Heart left ventricle (tissue), 16 donors: ENCODE data around the gene DDRGK1. TPM values are rescaled to one million over a fixed set of nuclear protein-coding genes. Genes with fewer than 3 reads are reported as not detected.
A peak's percentile ranks its signal among the peaks of the same experiment; 100 is the strongest.

Experiments
- ATAC-seq, 4 donors: fragments of 200-7000 bp; cut with Tn5 transposase; one replicate each; pipeline ENCODE4 v1.9.1; 2020 to 2022; ENCODE audit warnings: moderate library complexity in 4 of 4, mild to moderate bottlenecking in 3 of 4, moderate number of reproducible peaks in 1 of 4
- DNase-seq, 5 donors: peaks; one replicate each; pipeline ENCODE4 v3.0.0-alpha.2; 2020
- H3K27ac ChIP-seq, 12 donors: fragments of 200-600 bp; sonication (generic) in 4 of 12; one replicate each; pipeline versions ENCODE4 v1.5.0 to v1.8.0; 2016 to 2022; ENCODE audit warnings: mild to moderate bottlenecking in 2 of 12
- H3K27me3 ChIP-seq, 9 donors: fragments of 200-600 bp; sonication (generic) in 2 of 9; one replicate each; pipeline versions ENCODE4 v1.5.1 to v1.8.0; 2016 to 2022; ENCODE audit warnings: mild to moderate bottlenecking in 3 of 9
- H3K36me3 ChIP-seq, 9 donors: fragments of 200-600 bp; sonication (generic) in 2 of 9; one replicate each; pipeline versions ENCODE4 v1.5.0 to v1.8.0; 2018 to 2022; ENCODE audit warnings: mild to moderate bottlenecking in 2 of 9
- H3K4me1 ChIP-seq, 12 donors: fragments of 200-600 bp; sonication (generic) in 4 of 12; one replicate each; pipeline versions ENCODE4 v1.5.0 to v1.8.0; 2016 to 2022; ENCODE audit warnings: mild to moderate bottlenecking in 3 of 12
- H3K4me3 ChIP-seq, 12 donors: fragments of 200-600 bp; sonication (generic) in 4 of 12; one replicate each; pipeline versions ENCODE4 v1.5.0 to v1.8.0; 2017 to 2022; ENCODE audit warnings: mild to moderate bottlenecking in 9 of 12, moderate library complexity in 4 of 12
- H3K9me3 ChIP-seq, 12 donors: fragments of 200-600 bp; sonication (generic) in 4 of 12; one replicate each; pipeline versions ENCODE4 v1.5.0 to v1.8.0; 2016 to 2022; ENCODE audit warnings: mild to moderate bottlenecking in 1 of 12
- POLR2A ChIP-seq, 2 donors: fragments of 450-650 bp; IDR thresholded peaks; one replicate each; pipeline ENCODE4 v1.6.1; 2017; ENCODE audit warnings: antibody characterized with exemption in 2 of 2, mild to moderate bottlenecking in 2 of 2, moderate library complexity in 2 of 2
- WGBS, 4 donors: extraction: QIAGEN DNeasy Blood & Tissue Kit in 2 of 4; methylation state at CpG; one replicate each; pipeline versions ENCODE4 v1.1.5 to v1.1.7; 2013 to 2018; 5-methylcytosine and 5-hydroxymethylcytosine counted together
- intact Hi-C, 10 donors: fragments of 100-400 bp; cut with DNase I; formaldehyde crosslinking; loops; one replicate each; pipeline versions ENCODE4 v1.11.1 to v1.14.2; 2022
- polyA plus RNA-seq, 2 donors: library from polyadenylated mRNA; stranded (reverse); fragments of 200-250 nt; gene quantifications; one replicate each; pipeline ENCODE4 v1.2.3, GENCODE V29; 2013
- total RNA-seq, 9 donors: library from RNA; depleted of rRNA in 2 of 9; stranded (reverse); fragments of >200 nt in 2 of 9; fragmentation: NEBNext Ultra II Directional in 3 of 9; extraction: Animal tissue kit (Norgen Biotek cat#: 25700) in 3 of 9; gene quantifications; one replicate each; pipeline versions ENCODE4 v1.1.0 to v1.2.4, GENCODE V29; 2016 to 2023
- TF ChIP-seq, protein P1 (sequence below), 12 donors: fragments of 200-600 bp; sonication (generic) in 4 of 12; IDR thresholded peaks; one replicate each; pipeline versions ENCODE4 v1.5.0 to v1.8.0; 2018 to 2022; ENCODE audit warnings: antibody characterized with exemption in 12 of 12, mild to moderate bottlenecking in 5 of 12
- donor health status: ischemic (EF 13 %, LVEDD 7.1; RV severe dilation, severe dysfunction).
- donor health status: healthy with polysubstance abuse.
- donor health status: DM: no; HTN: yes; CAD: no.
- donor health status: DM: no; HTN: no; CAD: no.
- donor health status: ischemic (EF 25% LVEDD 6.9; RV normal size, moderate dysfunction).
- donor health status: ischemic (EF 25% LVEDD 5.7; RV mildly dilated, moderate dysfunction).
- donor health status: healthy.
- donor health status: DM: yes; HTN: yes; CAD: no.
- donor health status: ischemic (EF 35%, LVEDD 5.7; RV mildly dilated, moderate dysfunction).
- donor health status: nonischemic (EF 11% LVEDD 7.7; RV severe dilation, severe dysfunction).
- donor health status: DM: yes; HTN: yes; CAD: no.
- donor health status: PGD.
- donor health status: ischemic (EF 29% LVEDD 5.4; RV normal size, mild dysfunction).
- donor health status: nonischemic (EF 23%, LVEDD 6.1; RV moderate dilation, normal function).

DDRGK1 gene
- total and polyA plus RNA-seq, 11 donors = 25.1 to 78.3 (median 35.5) TPM

DNA sequence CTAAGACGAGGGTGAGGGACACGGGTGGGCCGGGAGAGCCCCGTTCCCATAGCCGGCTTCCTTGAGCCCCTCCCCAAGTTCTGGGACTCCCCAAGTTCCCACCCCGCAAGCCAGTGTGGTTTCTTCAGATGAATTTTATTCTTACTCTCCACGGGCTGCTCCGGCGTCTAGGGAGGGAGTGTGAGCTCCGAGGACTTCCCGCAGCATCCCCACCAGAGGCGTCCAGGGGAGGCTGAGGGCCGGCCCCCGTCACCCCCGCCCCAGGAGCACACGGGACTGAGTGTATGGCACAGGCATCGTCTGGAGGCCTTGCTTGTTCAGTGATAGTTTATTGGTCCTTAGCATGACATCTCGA, 44.5 kb upstream of the DDRGK1 start:
- no peak overlapping the region for H3K27ac ChIP-seq
- H3K9me3 ChIP-seq = no peaks in the 10 kb centered on the region
- intact Hi-C loops = no loop called here
- DNase-seq (no peak), ATAC-seq (peak in 2 of 4 donors; percentile 6 to 17)
- 29 to 41% (median 33%) methylated on average over 18 of the region's 18 CpGs for WGBS, 4 donors
- peaks cover 0 to 20% (median 12%) of the 10 kb centered on the region in 12 donors for H3K4me1 ChIP-seq
- peaks cover 0 to 36% (median 31%) of the 10 kb centered on the region in 9 donors for H3K36me3 ChIP-seq
- TF ChIP-seq, protein P1, sequence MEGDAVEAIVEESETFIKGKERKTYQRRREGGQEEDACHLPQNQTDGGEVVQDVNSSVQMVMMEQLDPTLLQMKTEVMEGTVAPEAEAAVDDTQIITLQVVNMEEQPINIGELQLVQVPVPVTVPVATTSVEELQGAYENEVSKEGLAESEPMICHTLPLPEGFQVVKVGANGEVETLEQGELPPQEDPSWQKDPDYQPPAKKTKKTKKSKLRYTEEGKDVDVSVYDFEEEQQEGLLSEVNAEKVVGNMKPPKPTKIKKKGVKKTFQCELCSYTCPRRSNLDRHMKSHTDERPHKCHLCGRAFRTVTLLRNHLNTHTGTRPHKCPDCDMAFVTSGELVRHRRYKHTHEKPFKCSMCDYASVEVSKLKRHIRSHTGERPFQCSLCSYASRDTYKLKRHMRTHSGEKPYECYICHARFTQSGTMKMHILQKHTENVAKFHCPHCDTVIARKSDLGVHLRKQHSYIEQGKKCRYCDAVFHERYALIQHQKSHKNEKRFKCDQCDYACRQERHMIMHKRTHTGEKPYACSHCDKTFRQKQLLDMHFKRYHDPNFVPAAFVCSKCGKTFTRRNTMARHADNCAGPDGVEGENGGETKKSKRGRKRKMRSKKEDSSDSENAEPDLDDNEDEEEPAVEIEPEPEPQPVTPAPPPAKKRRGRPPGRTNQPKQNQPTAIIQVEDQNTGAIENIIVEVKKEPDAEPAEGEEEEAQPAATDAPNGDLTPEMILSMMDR (IDR thresholded peaks at IDR 0.05) = no peak
- TF ChIP-seq POLR2A (IDR thresholded peaks at IDR 0.05) = no peak
- peak overlapping the region in 8 of 12 donors; percentile 10 to 35 (median 26) for H3K4me3 ChIP-seq
- peaks cover 0 to 19% (median 0%) of the 10 kb centered on the region in 9 donors for H3K27me3 ChIP-seq

DNA sequence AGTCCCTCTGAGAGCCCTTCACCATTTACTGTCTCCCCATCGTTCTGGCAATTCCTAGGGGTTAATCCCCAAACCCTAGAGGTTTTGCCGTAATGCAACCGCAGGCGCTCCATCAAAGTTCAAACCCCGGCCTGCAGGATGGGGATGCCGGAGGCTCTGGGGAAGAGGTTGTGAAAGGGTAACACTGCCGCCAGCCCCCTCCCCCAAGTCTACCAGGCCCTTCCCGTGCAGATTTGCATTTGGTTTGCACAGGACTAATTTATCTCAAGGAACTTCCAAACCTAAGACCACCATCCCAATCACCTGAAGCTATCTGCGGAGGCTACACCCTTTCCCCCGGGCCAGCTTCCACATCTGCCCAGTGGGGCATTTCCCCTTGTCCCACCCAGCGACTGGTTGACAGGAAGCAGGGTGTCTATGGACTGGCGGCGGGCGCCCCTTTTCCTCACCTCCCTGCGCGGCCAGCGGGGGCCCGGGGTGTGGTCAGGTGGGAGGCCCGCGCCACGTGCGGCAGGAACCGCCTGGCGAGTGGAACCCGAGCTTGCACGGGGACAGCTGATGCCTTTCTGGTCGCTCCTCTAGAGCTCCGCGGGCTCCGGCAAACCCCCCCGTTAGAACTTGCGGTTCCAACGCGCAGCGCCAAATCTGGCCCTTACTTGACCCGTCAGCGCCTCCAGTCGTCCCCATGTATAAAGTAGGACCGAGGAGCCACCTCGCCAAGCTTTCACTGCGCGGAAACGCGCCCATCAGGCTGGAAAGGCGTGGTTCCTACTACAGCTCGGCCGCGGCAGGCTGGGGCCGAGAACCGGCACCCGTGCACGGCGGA, 43.9 kb upstream of the DDRGK1 start:
- H3K4me3 ChIP-seq = peak overlapping the region in 8 of 12 donors; percentile 10 to 35 (median 26)
- TF ChIP-seq, protein P1 (IDR thresholded peaks at IDR 0.05) = peak in 3 of 12 donors; percentile 7 to 14 (median 9)
- TF ChIP-seq POLR2A (IDR thresholded peaks at IDR 0.05) = no peak
- peak; percentile 24 to 70 (median 67) for ATAC-seq
- no peak overlapping the region for H3K27ac ChIP-seq
- H3K36me3 ChIP-seq = peaks cover 0 to 30% (median 25%) of the 10 kb centered on the region in 9 donors
- intact Hi-C loops = no loop called here
- DNase-seq = peak in 4 of 5 donors; percentile 45 to 67 (median 58)
- no peaks in the 10 kb centered on the region for H3K9me3 ChIP-seq
- peaks cover 0 to 19% (median 0%) of the 10 kb centered on the region in 9 donors for H3K27me3 ChIP-seq
- WGBS, 4 donors = 14 to 20% (median 16%) methylated on average over 36 to 53 of the region's 53 CpGs
- H3K4me1 ChIP-seq = peaks cover 0 to 20% (median 12%) of the 10 kb centered on the region in 12 donors

DNA sequence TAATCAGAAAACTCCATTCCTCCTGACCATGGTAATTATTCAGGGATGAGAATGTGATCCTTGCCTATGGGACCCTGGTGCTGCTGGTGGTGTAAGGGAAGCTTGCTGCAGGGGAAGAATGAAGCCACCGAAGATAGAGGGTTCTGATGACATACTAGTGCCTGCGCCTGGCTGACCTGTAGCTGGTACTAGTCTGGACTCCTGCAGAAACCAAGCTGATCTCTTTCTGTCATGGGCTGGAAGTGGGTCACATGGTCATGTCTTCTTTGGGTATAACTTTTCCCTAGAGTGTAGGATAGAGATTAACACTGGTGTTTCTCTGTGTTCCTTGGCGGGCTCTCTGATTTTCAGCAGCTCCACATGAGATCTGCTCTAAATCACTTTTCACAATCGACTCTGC, 43.2 kb upstream of the DDRGK1 start:
- H3K36me3 ChIP-seq = peaks cover 0 to 23% (median 17%) of the 10 kb centered on the region in 9 donors
- TF ChIP-seq POLR2A (IDR thresholded peaks at IDR 0.05) = no peak
- TF ChIP-seq, protein P1 (IDR thresholded peaks at IDR 0.05) = no peak
- peaks cover 0 to 20% (median 12%) of the 10 kb centered on the region in 12 donors for H3K4me1 ChIP-seq
- intact Hi-C loops = no loop called here
- H3K27ac ChIP-seq = no peak overlapping the region
- 42 to 49% (median 47%) methylated on average over 4 of the region's 4 CpGs for WGBS, 4 donors
- peak in 3 of 4 donors; percentile 31 to 47 (median 34) for ATAC-seq
- peaks cover 0 to 19% (median 0%) of the 10 kb centered on the region in 9 donors for H3K27me3 ChIP-seq
- peak in 1 of 5 donors; percentile 27 for DNase-seq
- no peak overlapping the region for H3K4me3 ChIP-seq
- H3K9me3 ChIP-seq = no peaks in the 10 kb centered on the region

DNA sequence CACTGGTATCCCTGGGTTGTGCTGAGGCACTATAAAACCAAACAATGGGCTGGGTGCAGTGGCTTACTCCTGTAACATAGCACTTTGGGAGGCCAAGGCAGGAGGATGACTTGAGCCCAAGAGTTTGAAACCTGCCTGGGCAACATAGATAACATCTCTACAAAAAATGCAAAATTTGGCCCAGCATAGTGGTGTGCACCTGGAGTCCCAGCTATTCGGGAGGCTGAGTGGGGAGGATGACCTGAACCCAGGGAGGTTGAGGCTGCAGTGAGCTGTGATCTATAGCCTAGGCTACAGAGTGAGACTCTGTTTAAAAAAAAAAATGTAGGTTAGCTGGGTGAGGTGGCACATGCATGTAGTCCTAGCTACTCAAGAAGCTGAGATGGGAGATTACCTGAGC, 42.2 kb upstream of the DDRGK1 start:
- 83 to 98% (median 90%) methylated on average over 1 of the region's 1 CpG for whole genome bisulfite sequencing, 4 donors

More for the DNA sequence above, 42.2 kb upstream of the DDRGK1 start:
- Histone ChIP-seq H3K4me1 (peaks cover 0 to 20% (median 12%) of the 10 kb centered on the region in 12 donors), H3K9me3 (no peaks in the 10 kb centered on the region), H3K36me3 (peaks cover 0 to 13% (median 8%) of the 10 kb centered on the region in 9 donors), H3K4me3 (no peak overlapping the region), H3K27me3 (peaks cover 0 to 19% (median 0%) of the 10 kb centered on the region in 9 donors), H3K27ac (no peak overlapping the region)
- intact Hi-C loops = no loop called here
- DNase-seq = peak in 1 of 5 donors; percentile 7
- TF ChIP-seq, protein P1 (IDR thresholded peaks at IDR 0.05) = no peak
- TF ChIP-seq POLR2A (IDR thresholded peaks at IDR 0.05) = no peak
- no peak for ATAC-seq
